ENCODE measurements around the gene CDK5RAP2.

CDK5RAP2 gene

DNA sequence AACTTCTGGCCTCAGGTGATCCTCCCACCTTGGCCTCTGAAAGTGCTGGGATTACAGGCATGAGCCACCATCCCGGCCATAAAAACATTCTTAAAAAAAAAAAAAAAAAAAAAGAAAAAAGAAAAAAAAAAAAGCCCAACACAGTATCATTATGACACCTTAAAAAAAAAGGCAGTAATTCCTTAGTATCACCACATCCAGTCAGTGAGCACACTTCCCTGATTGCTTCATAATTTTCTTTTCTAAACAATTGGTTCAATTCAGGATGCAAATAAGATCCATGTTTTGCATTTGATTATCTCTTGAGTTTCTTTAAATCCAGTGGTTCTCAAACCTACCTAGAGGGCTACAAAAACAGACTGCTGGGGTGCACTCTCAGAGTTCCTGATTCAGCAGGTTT lies 182.5 kb downstream of the CDK5RAP2 start:
- no peak for ATAC-seq (ENCODE audit: insufficient read depth, low read depth)
- H3K27me3 ChIP-seq (ENCODE audit: insufficient read depth, low read length, poor library complexity) = no peaks in the 10 kb centered on the region
- H3K79me2 ChIP-seq (ENCODE audit: insufficient read depth, low read length) = no peaks in the 10 kb centered on the region
- H2AFZ ChIP-seq (ENCODE audit: low read depth, low read length) = no peak overlapping the region
- no peak for DNase-seq
- no peaks in the 10 kb centered on the region for H3K9me3 ChIP-seq (ENCODE audit: insufficient read depth, low read length, severe bottlenecking)
- H3K9ac ChIP-seq (ENCODE audit: low read depth, low read length) = no peak overlapping the region
- no peak overlapping the region for H3K4me3 ChIP-seq (ENCODE audit: low read depth in 1 of 2, low read length in 2 of 2)
- no peak overlapping the region for H3K27ac ChIP-seq (ENCODE audit: low read length)
- no peaks in the 10 kb centered on the region for H4K20me1 ChIP-seq (ENCODE audit: insufficient read depth, low read length)
- H3K4me2 ChIP-seq (ENCODE audit: insufficient read depth, low read length) = no peak overlapping the region
- TF ChIP-seq EZH2 (IDR thresholded peaks at IDR 0.05; ENCODE audit: borderline replicate concordance, low read depth, low read length, severe bottlenecking) = no peak
- TF ChIP-seq, protein P1, sequence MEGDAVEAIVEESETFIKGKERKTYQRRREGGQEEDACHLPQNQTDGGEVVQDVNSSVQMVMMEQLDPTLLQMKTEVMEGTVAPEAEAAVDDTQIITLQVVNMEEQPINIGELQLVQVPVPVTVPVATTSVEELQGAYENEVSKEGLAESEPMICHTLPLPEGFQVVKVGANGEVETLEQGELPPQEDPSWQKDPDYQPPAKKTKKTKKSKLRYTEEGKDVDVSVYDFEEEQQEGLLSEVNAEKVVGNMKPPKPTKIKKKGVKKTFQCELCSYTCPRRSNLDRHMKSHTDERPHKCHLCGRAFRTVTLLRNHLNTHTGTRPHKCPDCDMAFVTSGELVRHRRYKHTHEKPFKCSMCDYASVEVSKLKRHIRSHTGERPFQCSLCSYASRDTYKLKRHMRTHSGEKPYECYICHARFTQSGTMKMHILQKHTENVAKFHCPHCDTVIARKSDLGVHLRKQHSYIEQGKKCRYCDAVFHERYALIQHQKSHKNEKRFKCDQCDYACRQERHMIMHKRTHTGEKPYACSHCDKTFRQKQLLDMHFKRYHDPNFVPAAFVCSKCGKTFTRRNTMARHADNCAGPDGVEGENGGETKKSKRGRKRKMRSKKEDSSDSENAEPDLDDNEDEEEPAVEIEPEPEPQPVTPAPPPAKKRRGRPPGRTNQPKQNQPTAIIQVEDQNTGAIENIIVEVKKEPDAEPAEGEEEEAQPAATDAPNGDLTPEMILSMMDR (IDR thresholded peaks at IDR 0.05; ENCODE audit: borderline replicate concordance, extremely low read depth, low read length, poor library complexity, severe bottlenecking) = no peak
- peaks cover 20% of the 10 kb centered on the region for H3K4me1 ChIP-seq (ENCODE audit: insufficient read depth, low read length)
- H3K36me3 ChIP-seq (ENCODE audit: insufficient read depth, low read length) = peaks cover 87% of the 10 kb centered on the region

DNA sequence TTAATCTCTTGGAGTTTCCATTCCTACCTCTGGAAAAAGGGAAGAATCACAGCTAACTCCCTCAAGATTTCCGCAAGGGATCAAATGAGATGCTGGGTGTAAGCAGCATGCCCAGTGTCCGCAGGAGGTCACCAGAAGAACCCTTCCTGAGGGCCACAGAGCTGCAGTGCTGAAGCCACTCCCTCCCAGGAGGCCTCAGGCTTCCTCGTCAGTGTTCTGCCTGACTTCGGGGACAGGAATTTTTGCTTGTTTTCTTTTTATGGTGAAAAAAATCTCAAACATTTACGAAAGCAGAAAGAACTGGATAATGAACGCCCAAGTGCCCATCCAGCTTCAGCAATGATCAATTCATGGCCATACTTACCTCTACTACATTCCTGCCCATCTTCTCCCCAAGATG lies 183.0 kb downstream of the CDK5RAP2 start:
- Histone ChIP-seq H4K20me1 (ENCODE audit: insufficient read depth, low read length) (no peaks in the 10 kb centered on the region), H3K9ac (ENCODE audit: low read depth, low read length) (no peak overlapping the region), H3K4me1 (ENCODE audit: insufficient read depth, low read length) (peaks cover 20% of the 10 kb centered on the region), H3K27me3 (ENCODE audit: insufficient read depth, low read length, poor library complexity) (no peaks in the 10 kb centered on the region), H3K79me2 (ENCODE audit: insufficient read depth, low read length) (no peaks in the 10 kb centered on the region), H3K9me3 (ENCODE audit: insufficient read depth, low read length, severe bottlenecking) (no peaks in the 10 kb centered on the region), H3K36me3 (ENCODE audit: insufficient read depth, low read length) (peaks cover 87% of the 10 kb centered on the region), H3K4me2 (ENCODE audit: insufficient read depth, low read length) (no peak overlapping the region), H3K27ac (ENCODE audit: low read length) (no peak overlapping the region), H3K4me3 (ENCODE audit: low read depth in 1 of 2, low read length in 2 of 2) (no peak overlapping the region), H2AFZ (ENCODE audit: low read depth, low read length) (no peak overlapping the region)
- no peak for TF ChIP-seq EZH2 (IDR thresholded peaks at IDR 0.05; ENCODE audit: borderline replicate concordance, low read depth, low read length, severe bottlenecking)
- TF ChIP-seq, protein P1 (IDR thresholded peaks at IDR 0.05; ENCODE audit: borderline replicate concordance, extremely low read depth, low read length, poor library complexity, severe bottlenecking) = no peak
- DNase-seq (no peak), ATAC-seq (ENCODE audit: insufficient read depth, low read depth) (no peak)

DNA sequence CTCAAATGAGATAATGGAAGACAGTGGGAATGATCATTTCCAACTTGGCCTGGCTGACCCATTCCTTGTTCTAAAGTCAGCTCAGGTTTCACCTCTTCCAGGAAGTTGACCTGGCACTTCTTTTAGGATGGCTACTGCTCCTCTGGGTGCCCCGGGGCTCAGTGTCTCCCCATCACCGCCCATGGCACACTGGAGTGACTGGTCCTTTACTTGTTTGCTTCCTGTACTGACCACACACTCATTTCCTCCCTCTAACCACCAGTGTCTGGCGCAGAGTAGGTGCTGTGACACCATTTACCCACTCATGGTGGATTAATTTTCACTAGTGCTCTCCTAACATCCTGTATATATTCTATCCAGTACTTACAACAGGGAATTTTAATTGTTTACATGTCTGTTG lies 183.5 kb downstream of the CDK5RAP2 start:
- H2AFZ ChIP-seq (ENCODE audit: low read depth, low read length) = no peak overlapping the region
- no peaks in the 10 kb centered on the region for H3K79me2 ChIP-seq (ENCODE audit: insufficient read depth, low read length)
- H3K9ac ChIP-seq (ENCODE audit: low read depth, low read length) = no peak overlapping the region
- no peaks in the 10 kb centered on the region for H3K9me3 ChIP-seq (ENCODE audit: insufficient read depth, low read length, severe bottlenecking)
- H3K27me3 ChIP-seq (ENCODE audit: insufficient read depth, low read length, poor library complexity) = no peaks in the 10 kb centered on the region
- H3K4me1 ChIP-seq (ENCODE audit: insufficient read depth, low read length) = peaks cover 20% of the 10 kb centered on the region
- no peak overlapping the region for H3K27ac ChIP-seq (ENCODE audit: low read length)
- no peak for TF ChIP-seq EZH2 (IDR thresholded peaks at IDR 0.05; ENCODE audit: borderline replicate concordance, low read depth, low read length, severe bottlenecking)
- no peak for DNase-seq
- no peak overlapping the region for H3K4me3 ChIP-seq (ENCODE audit: low read depth in 1 of 2, low read length in 2 of 2)
- H3K36me3 ChIP-seq (ENCODE audit: insufficient read depth, low read length) = peaks cover 92% of the 10 kb centered on the region
- no peak overlapping the region for H3K4me2 ChIP-seq (ENCODE audit: insufficient read depth, low read length)
- ATAC-seq (ENCODE audit: insufficient read depth, low read depth) = no peak
- no peaks in the 10 kb centered on the region for H4K20me1 ChIP-seq (ENCODE audit: insufficient read depth, low read length)

DNA sequence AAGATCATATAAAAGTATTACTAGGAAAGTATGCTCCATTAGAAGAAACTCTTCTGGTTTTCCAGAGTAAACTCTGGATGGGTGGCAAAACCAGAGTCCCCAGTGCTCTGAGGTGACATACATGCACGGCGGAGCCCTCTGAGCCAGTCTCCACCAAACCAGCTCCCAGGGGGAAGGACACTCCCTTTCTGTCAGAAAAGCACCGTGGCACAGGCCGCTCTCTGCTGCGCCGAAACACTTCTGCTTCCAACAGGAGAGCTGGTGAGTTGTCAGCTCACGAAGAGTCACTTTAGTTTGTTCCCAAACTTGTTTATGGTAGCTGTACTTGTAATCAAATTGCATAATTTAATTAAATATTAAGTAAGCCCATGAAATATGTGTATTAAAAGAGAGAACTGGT lies 184.6 kb downstream of the CDK5RAP2 start:
- H3K4me3 ChIP-seq (ENCODE audit: low read depth in 1 of 2, low read length in 2 of 2) = no peak overlapping the region
- H3K4me1 ChIP-seq (ENCODE audit: insufficient read depth, low read length) = peaks cover 20% of the 10 kb centered on the region
- H4K20me1 ChIP-seq (ENCODE audit: insufficient read depth, low read length) = no peaks in the 10 kb centered on the region
- H2AFZ ChIP-seq (ENCODE audit: low read depth, low read length) = no peak overlapping the region
- H3K79me2 ChIP-seq (ENCODE audit: insufficient read depth, low read length) = no peaks in the 10 kb centered on the region
- no peaks in the 10 kb centered on the region for H3K9me3 ChIP-seq (ENCODE audit: insufficient read depth, low read length, severe bottlenecking)
- no peak for ATAC-seq (ENCODE audit: insufficient read depth, low read depth)
- no peak for DNase-seq
- TF ChIP-seq, protein P1 (IDR thresholded peaks at IDR 0.05; ENCODE audit: borderline replicate concordance, extremely low read depth, low read length, poor library complexity, severe bottlenecking) = no peak
- no peak for TF ChIP-seq EZH2 (IDR thresholded peaks at IDR 0.05; ENCODE audit: borderline replicate concordance, low read depth, low read length, severe bottlenecking)
- no peak overlapping the region for H3K27ac ChIP-seq (ENCODE audit: low read length)
- no peak overlapping the region for H3K4me2 ChIP-seq (ENCODE audit: insufficient read depth, low read length)
- H3K27me3 ChIP-seq (ENCODE audit: insufficient read depth, low read length, poor library complexity) = no peaks in the 10 kb centered on the region
- peaks cover 92% of the 10 kb centered on the region for H3K36me3 ChIP-seq (ENCODE audit: insufficient read depth, low read length)
- no peak overlapping the region for H3K9ac ChIP-seq (ENCODE audit: low read depth, low read length)
